ENCODE data around the gene HNRNPL.

GRCh38 chr19:38894968-38895367, 45.2 kb upstream of the HNRNPL start:
- TF ChIP-seq CTCF (IDR thresholded peaks at IDR 0.05; ENCODE audit: low read length) (no peak), EZH2phosphoT487 (IDR thresholded peaks at IDR 0.05; ENCODE audit: low read length) (no peak), EZH2 (optimal IDR thresholded peaks at IDR 0.05; ENCODE audit: low read depth, low read length) (no peak)
